Bone marrow (tissue), 2 donors: ENCODE measurements around the gene P3H1.

Experiments used
- DNase-seq, 2 donors: peaks; one replicate each; lab custom pipeline; 2025; lab: John Stamatoyannopoulos, UW

The P3H1 gene

GRCh38 chr1:42743317-42744147 is 23.3 kb downstream of the P3H1 start:
- no peak for DNase-seq

GRCh38 chr1:42742617-42743316 is 24.1 kb downstream of the P3H1 start:
- DNase-seq, result no peak

- DNase-seq, result no peak
These were observed 24.7 kb downstream of the P3H1 start for GRCh38 chr1:42742141-42742540.

- no peak for DNase-seq
These were observed 25.1 kb downstream of the P3H1 start for GRCh38 chr1:42741706-42742105.

GRCh38 chr1:42740851-42741580 is 25.8 kb downstream of the P3H1 start:
- DNase-seq, result no peak

GRCh38 chr1:42739753-42740700 is 26.8 kb downstream of the P3H1 start, which contains the start of gene CLDN19:
Gene CLDN19 (minus strand): TSS chr1:42740236. CDS start chr1:42740063, 173 bp downstream.
- DNase-seq, result no peak

- DNase-seq, result no peak
These were observed 28.1 kb downstream of the P3H1 start for GRCh38 chr1:42738678-42739226.

GRCh38 chr1:42737986-42738677 is 28.7 kb downstream of the P3H1 start:
- DNase-seq, result no peak

- peak in 1 of 2 donors; percentile 89 for DNase-seq
These were observed 29.6 kb downstream of the P3H1 start for GRCh38 chr1:42737257-42737656.

GRCh38 chr1:42736571-42737200 is 30.1 kb downstream of the P3H1 start:
- DNase-seq, result no peak

- DNase-seq, result no peak
These were observed 30.7 kb downstream of the P3H1 start for GRCh38 chr1:42736152-42736551.

GRCh38 chr1:42735477-42736105 is 31.2 kb downstream of the P3H1 start:
- no peak for DNase-seq

GRCh38 chr1:42735056-42735455 is 31.8 kb downstream of the P3H1 start:
- DNase-seq, result no peak

GRCh38 chr1:42734201-42735035 is 32.4 kb downstream of the P3H1 start:
- DNase-seq, result no peak

GRCh38 chr1:42733415-42734200 is 33.2 kb downstream of the P3H1 start:
- no peak for DNase-seq

GRCh38 chr1:42732126-42732680 is 34.6 kb downstream of the P3H1 start:
- no peak for DNase-seq

GRCh38 chr1:42731585-42731984 is 35.2 kb downstream of the P3H1 start:
- DNase-seq, result no peak
